Measurements from ENCODE around the gene MPG.

GRCh38 chr16:62968-63391 is 15.0 kb upstream of the MPG start:
- TF ChIP-seq CTCF (IDR thresholded peaks at IDR 0.05) (no peak), NR3C1 (IDR thresholded peaks at IDR 0.05) (no peak), REST (IDR thresholded peaks at IDR 0.05) (no peak), POLR2A (IDR thresholded peaks at IDR 0.05; ENCODE audit: low read length) (no peak), SMC3 (IDR thresholded peaks at IDR 0.05) (no peak)
